Hepatic stellate cell (primary cell): Measurements from ENCODE around the gene C16orf74.
A peak's percentile ranks its signal among the peaks of the same experiment; 100 is the strongest.

ENCODE experiments used
- DNase-seq: peaks from one replicate; pipeline ENCODE4 v3.0.0; 2011; ENCODE audit warnings: low spot score

Gene C16orf74

GRCh38 chr16:85695196-85696128, 55.4 kb downstream of the C16orf74 start:
- no peak for DNase-seq

- DNase-seq: no peak
These were observed 60.3 kb downstream of the C16orf74 start for GRCh38 chr16:85690469-85691064.

- DNase-seq: no peak
These were observed 61.0 kb downstream of the C16orf74 start for GRCh38 chr16:85689950-85690320.

GRCh38 chr16:85689285-85689949, 61.5 kb downstream of the C16orf74 start:
- DNase-seq: no peak

- DNase-seq: peak; percentile 99
These were observed 62.2 kb downstream of the C16orf74 start, which contains the start of gene GINS2 for GRCh38 chr16:85688586-85689284. Gene GINS2 (minus strand): TSS chr16:85688954. CDS start chr16:85688898, 56 bp downstream.

- no peak for DNase-seq
These were observed 63.0 kb downstream of the C16orf74 start for GRCh38 chr16:85687651-85688471.

GRCh38 chr16:85686912-85687591, 63.8 kb downstream of the C16orf74 start:
- no peak for DNase-seq

- DNase-seq: no peak
These were observed 65.6 kb downstream of the C16orf74 start for GRCh38 chr16:85685251-85685650.

- DNase-seq: no peak
These were observed 67.5 kb downstream of the C16orf74 start for GRCh38 chr16:85683363-85683762.

GRCh38 chr16:85682516-85682915, 68.4 kb downstream of the C16orf74 start:
- DNase-seq: no peak

- DNase-seq: no peak
These were observed 69.6 kb downstream of the C16orf74 start for GRCh38 chr16:85681255-85681654.

GRCh38 chr16:85680352-85680944, 70.4 kb downstream of the C16orf74 start:
- no peak for DNase-seq

- no peak for DNase-seq
These were observed 71.0 kb downstream of the C16orf74 start for GRCh38 chr16:85679870-85680269.

- DNase-seq: no peak
These were observed 72.1 kb downstream of the C16orf74 start for GRCh38 chr16:85678821-85679220.

- no peak for DNase-seq
These were observed 72.9 kb downstream of the C16orf74 start for GRCh38 chr16:85678016-85678415.

GRCh38 chr16:85677383-85677967, 73.4 kb downstream of the C16orf74 start:
- DNase-seq: no peak

GRCh38 chr16:85676466-85676865, 74.4 kb downstream of the C16orf74 start:
- DNase-seq: no peak

- DNase-seq: peak; percentile 44
These were observed 75.5 kb downstream of the C16orf74 start for GRCh38 chr16:85675251-85675874.

- no peak for DNase-seq
These were observed 76.1 kb downstream of the C16orf74 start for GRCh38 chr16:85674828-85675227.

GRCh38 chr16:85674418-85674755, 76.5 kb downstream of the C16orf74 start:
- no peak for DNase-seq
